ENCODE data around the gene TMEM213.
"Not testable (repeated sequence)": the region's sequence is repeated elsewhere in the genome, so short reads cannot be mapped to it uniquely, and the experiment has no call there.

The TMEM213 gene

GRCh38 chr7:138804618-138805017 lies 6.8 kb downstream of the TMEM213 start:
- Histone ChIP-seq H3K4me1 (ENCODE audit: low read depth, poor library complexity, severe bottlenecking) (no peaks in the 10 kb centered on the region), H3K27ac (no peak overlapping the region), H3K79me2 (ENCODE audit: insufficient read depth, low read depth) (no peaks in the 10 kb centered on the region), H3K4me2 (no peak overlapping the region), H3K36me3 (ENCODE audit: insufficient read depth) (no peaks in the 10 kb centered on the region), H4K20me1 (ENCODE audit: insufficient read depth) (no peaks in the 10 kb centered on the region), H2AFZ (ENCODE audit: low read depth) (no peak overlapping the region), H3K9ac (no peak overlapping the region), H3K4me3 (IDR thresholded peaks at IDR 0.05; ENCODE audit: insufficient read depth, low read depth, low read length) (no peak overlapping the region), H3K27me3 (ENCODE audit: insufficient read depth, low read depth) (no peaks in the 10 kb centered on the region)
- no peak for TF ChIP-seq CTCF (conservative IDR thresholded peaks at IDR 0.05; ENCODE audit: low read depth, low read length)

- no peak for TF ChIP-seq CTCF (conservative IDR thresholded peaks at IDR 0.05; ENCODE audit: low read depth, low read length)
- H3K27me3 ChIP-seq (ENCODE audit: insufficient read depth, low read depth): no peaks in the 10 kb centered on the region
Observed at GRCh38 chr7:138809346-138809745, 11.6 kb downstream of the TMEM213 start.

GRCh38 chr7:138811327-138811726 lies 13.5 kb downstream of the TMEM213 start:
- H2AFZ ChIP-seq (ENCODE audit: low read depth); H3K79me2 ChIP-seq (ENCODE audit: insufficient read depth, low read depth); H3K36me3 ChIP-seq (ENCODE audit: insufficient read depth); H3K9ac ChIP-seq; H3K27me3 ChIP-seq (ENCODE audit: insufficient read depth, low read depth); H3K27ac ChIP-seq; H4K20me1 ChIP-seq (ENCODE audit: insufficient read depth); H3K4me1 ChIP-seq (ENCODE audit: low read depth, poor library complexity, severe bottlenecking); H3K4me3 ChIP-seq (IDR thresholded peaks at IDR 0.05; ENCODE audit: insufficient read depth, low read depth, low read length); H3K4me2 ChIP-seq: not testable (repeated sequence)

More at GRCh38 chr7:138809346-138809745, 11.6 kb downstream of the TMEM213 start:
- Histone ChIP-seq H4K20me1 (ENCODE audit: insufficient read depth) (no peaks in the 10 kb centered on the region), H2AFZ (ENCODE audit: low read depth) (no peak overlapping the region), H3K36me3 (ENCODE audit: insufficient read depth) (no peaks in the 10 kb centered on the region), H3K4me1 (ENCODE audit: low read depth, poor library complexity, severe bottlenecking) (no peaks in the 10 kb centered on the region), H3K27ac (no peak overlapping the region), H3K9ac (no peak overlapping the region), H3K79me2 (ENCODE audit: insufficient read depth, low read depth) (no peaks in the 10 kb centered on the region), H3K4me2 (no peak overlapping the region), H3K4me3 (IDR thresholded peaks at IDR 0.05; ENCODE audit: insufficient read depth, low read depth, low read length) (no peak overlapping the region)

GRCh38 chr7:138813945-138814344 lies 16.2 kb downstream of the TMEM213 start:
- H3K9ac ChIP-seq: no peak overlapping the region
- no peak overlapping the region for H3K27ac ChIP-seq
- H3K27me3 ChIP-seq (ENCODE audit: insufficient read depth, low read depth): no peaks in the 10 kb centered on the region
- H4K20me1 ChIP-seq (ENCODE audit: insufficient read depth): no peaks in the 10 kb centered on the region
- no peaks in the 10 kb centered on the region for H3K36me3 ChIP-seq (ENCODE audit: insufficient read depth)
- no peaks in the 10 kb centered on the region for H3K79me2 ChIP-seq (ENCODE audit: insufficient read depth, low read depth)
- no peak for TF ChIP-seq CTCF (conservative IDR thresholded peaks at IDR 0.05; ENCODE audit: low read depth, low read length)
- no peak overlapping the region for H2AFZ ChIP-seq (ENCODE audit: low read depth)
- no peaks in the 10 kb centered on the region for H3K4me1 ChIP-seq (ENCODE audit: low read depth, poor library complexity, severe bottlenecking)
- no peak overlapping the region for H3K4me3 ChIP-seq (IDR thresholded peaks at IDR 0.05; ENCODE audit: insufficient read depth, low read depth, low read length)
- H3K4me2 ChIP-seq: no peak overlapping the region

GRCh38 chr7:138814816-138815332 lies 17.1 kb downstream of the TMEM213 start:
- no peak overlapping the region for H3K9ac ChIP-seq
- no peaks in the 10 kb centered on the region for H3K27me3 ChIP-seq (ENCODE audit: insufficient read depth, low read depth)
- no peak overlapping the region for H3K4me3 ChIP-seq (IDR thresholded peaks at IDR 0.05; ENCODE audit: insufficient read depth, low read depth, low read length)
- H3K4me2 ChIP-seq: no peak overlapping the region
- no peaks in the 10 kb centered on the region for H3K36me3 ChIP-seq (ENCODE audit: insufficient read depth)
- no peaks in the 10 kb centered on the region for H3K4me1 ChIP-seq (ENCODE audit: low read depth, poor library complexity, severe bottlenecking)
- H3K27ac ChIP-seq: no peak overlapping the region
- TF ChIP-seq CTCF (conservative IDR thresholded peaks at IDR 0.05; ENCODE audit: low read depth, low read length): no peak
- no peaks in the 10 kb centered on the region for H3K79me2 ChIP-seq (ENCODE audit: insufficient read depth, low read depth)
- no peak overlapping the region for H2AFZ ChIP-seq (ENCODE audit: low read depth)
- H4K20me1 ChIP-seq (ENCODE audit: insufficient read depth): no peaks in the 10 kb centered on the region
